Upper lobe of right lung (tissue), 1 donor: Measurements from ENCODE around the gene STK32B. TPM values are rescaled to one million over a fixed set of nuclear protein-coding genes. Genes with fewer than 3 reads are reported as not detected.
"Not testable (repeated sequence)": the region's sequence is repeated elsewhere in the genome, so short reads cannot be mapped to it uniquely, and the experiment has no call there.

Experiments used
- ATAC-seq: fragments of 200-7000 bp; cut with Tn5 transposase; one replicate; pipeline ENCODE4 v1.9.1; 2020; ENCODE audit warnings: mild to moderate bottlenecking, moderate library complexity
- DNase-seq: peaks from one replicate; pipeline ENCODE4 v3.0.0-alpha.2; 2020
- H3K27ac ChIP-seq: fragments of 200-600 bp; one replicate; pipeline ENCODE4 v1.8.0; 2022
- H3K27me3 ChIP-seq: fragments of 200-600 bp; one replicate; pipeline ENCODE4 v1.8.0; 2022; ENCODE audit warnings: mild to moderate bottlenecking
- H3K36me3 ChIP-seq: fragments of 200-600 bp; one replicate; pipeline ENCODE4 v1.8.0; 2022
- H3K4me1 ChIP-seq: fragments of 200-600 bp; one replicate; pipeline ENCODE4 v1.8.0; 2022
- H3K4me3 ChIP-seq: fragments of 200-600 bp; one replicate; pipeline ENCODE4 v1.8.0; 2022; ENCODE audit warnings: mild to moderate bottlenecking
- H3K9me3 ChIP-seq: fragments of 200-600 bp; one replicate; pipeline ENCODE4 v1.8.0; 2022
- intact Hi-C: fragments of 100-400 bp; cut with DNase I; formaldehyde crosslinking; loops from one replicate; pipeline ENCODE4 v1.11.0; 2022
- total RNA-seq: library from RNA; stranded (reverse); fragmentation: NEBNext Ultra II Directional; extraction: Animal tissue kit (Norgen Biotek cat#: 25700); gene quantifications from one replicate; pipeline ENCODE4 v1.2.1, GENCODE V29; 2021
- TF ChIP-seq, protein P1 (sequence below): fragments of 200-600 bp; IDR thresholded peaks from one replicate; pipeline ENCODE4 v1.8.0; 2022; ENCODE audit warnings: antibody characterized with exemption
- donor health status: DM: no; HTN: yes; CAD: no; lungs with severe emphysema.

STK32B gene
- total RNA-seq, 1 donor from 2014 or later, result 2.8 TPM

DNA sequence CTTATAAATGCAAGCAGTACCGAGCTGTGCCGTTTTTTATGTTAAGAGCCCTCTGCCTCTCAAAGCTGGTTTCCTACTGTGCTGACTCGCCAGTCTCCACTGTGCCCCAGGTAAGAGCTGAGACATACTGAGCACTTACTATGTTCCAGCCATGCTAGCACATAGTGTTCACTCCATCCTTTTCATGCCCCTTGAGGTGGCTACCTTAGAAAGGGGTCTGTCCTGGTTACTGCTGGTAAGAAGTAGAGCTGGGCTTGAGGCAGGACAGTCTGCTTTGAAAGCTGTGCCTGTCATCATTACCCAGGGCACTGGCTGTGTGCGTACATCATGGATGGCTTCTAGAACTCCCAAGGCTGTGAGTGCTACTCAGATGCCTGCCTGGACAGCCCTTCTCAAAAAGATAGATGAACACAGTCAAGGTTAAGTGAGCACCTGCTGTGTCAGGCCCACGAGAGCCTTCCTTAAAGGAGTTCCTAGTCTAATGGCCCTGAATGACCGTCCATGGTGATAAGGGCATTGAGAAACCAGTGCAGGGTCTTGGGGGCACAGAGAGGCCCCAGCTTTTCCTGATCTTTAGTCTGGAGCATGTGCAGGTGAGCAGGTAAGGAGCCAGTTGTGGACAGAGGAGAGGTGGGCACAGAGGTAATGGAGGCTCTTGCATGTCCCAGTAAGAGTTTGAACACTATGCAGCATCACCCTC lies 1.6 kb downstream of the STK32B start:
- no peak for ATAC-seq
- no peak for DNase-seq
- no peak overlapping the region for H3K4me3 ChIP-seq
- H3K27me3 ChIP-seq, result no peaks in the 10 kb centered on the region
- H3K4me1 ChIP-seq, result peaks cover 16% of the 10 kb centered on the region
- TF ChIP-seq, protein P1, sequence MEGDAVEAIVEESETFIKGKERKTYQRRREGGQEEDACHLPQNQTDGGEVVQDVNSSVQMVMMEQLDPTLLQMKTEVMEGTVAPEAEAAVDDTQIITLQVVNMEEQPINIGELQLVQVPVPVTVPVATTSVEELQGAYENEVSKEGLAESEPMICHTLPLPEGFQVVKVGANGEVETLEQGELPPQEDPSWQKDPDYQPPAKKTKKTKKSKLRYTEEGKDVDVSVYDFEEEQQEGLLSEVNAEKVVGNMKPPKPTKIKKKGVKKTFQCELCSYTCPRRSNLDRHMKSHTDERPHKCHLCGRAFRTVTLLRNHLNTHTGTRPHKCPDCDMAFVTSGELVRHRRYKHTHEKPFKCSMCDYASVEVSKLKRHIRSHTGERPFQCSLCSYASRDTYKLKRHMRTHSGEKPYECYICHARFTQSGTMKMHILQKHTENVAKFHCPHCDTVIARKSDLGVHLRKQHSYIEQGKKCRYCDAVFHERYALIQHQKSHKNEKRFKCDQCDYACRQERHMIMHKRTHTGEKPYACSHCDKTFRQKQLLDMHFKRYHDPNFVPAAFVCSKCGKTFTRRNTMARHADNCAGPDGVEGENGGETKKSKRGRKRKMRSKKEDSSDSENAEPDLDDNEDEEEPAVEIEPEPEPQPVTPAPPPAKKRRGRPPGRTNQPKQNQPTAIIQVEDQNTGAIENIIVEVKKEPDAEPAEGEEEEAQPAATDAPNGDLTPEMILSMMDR, result no peak
- intact Hi-C loops, result no loop called here
- no peaks in the 10 kb centered on the region for H3K9me3 ChIP-seq
- H3K27ac ChIP-seq, result no peak overlapping the region
- no peaks in the 10 kb centered on the region for H3K36me3 ChIP-seq

DNA sequence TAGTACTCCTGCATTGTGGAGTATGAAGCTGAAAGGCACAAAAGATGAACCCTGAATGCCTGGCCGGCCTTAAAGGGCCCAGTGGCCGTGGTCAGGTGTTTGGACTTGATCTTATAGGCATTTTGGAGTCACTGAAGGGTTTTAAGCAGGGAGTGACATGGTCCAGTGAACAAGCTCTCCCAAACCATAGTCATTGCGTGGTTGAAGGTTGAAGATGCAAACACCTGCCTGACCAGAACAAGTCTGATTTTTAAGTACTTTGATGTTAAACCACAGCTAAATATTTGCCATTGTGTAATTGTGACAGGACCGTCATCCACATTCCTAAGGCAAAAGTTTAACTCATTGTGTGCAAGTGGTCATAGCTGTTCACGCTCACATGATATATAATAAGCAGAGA lies 3.3 kb downstream of the STK32B start:
- DNase-seq (no peak), ATAC-seq (no peak)
- no peaks in the 10 kb centered on the region for H3K9me3 ChIP-seq
- H3K27ac ChIP-seq, result no peak overlapping the region
- H3K4me3 ChIP-seq, result no peak overlapping the region
- H3K36me3 ChIP-seq, result no peaks in the 10 kb centered on the region
- intact Hi-C loops, result no loop called here
- TF ChIP-seq, protein P1, result no peak
- peaks cover 16% of the 10 kb centered on the region for H3K4me1 ChIP-seq
- no peaks in the 10 kb centered on the region for H3K27me3 ChIP-seq

DNA sequence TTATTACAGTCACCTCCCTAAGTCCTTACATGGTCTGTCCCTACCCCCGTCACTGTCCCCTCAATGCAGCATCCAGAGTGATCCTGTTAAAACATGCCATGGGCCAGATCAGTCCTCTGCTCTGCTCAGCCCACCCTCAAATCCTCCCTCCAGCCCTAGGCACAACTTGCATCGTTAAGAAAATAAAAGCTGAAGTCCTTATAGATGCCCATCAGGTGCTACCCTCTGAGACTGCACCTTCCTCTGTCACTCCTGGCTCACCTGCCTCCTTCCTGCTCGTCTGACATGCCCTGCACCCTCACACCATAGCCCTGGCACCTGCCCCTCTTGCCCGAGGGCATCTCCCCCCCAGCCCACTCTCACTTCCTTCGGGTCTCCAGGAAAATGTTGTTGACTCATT lies 4.1 kb downstream of the STK32B start:
- ATAC-seq, result no peak
- Histone ChIP-seq H3K4me1 (peaks cover 14% of the 10 kb centered on the region), H3K36me3 (no peaks in the 10 kb centered on the region), H3K27ac (no peak overlapping the region), H3K4me3 (no peak overlapping the region), H3K9me3 (no peaks in the 10 kb centered on the region), H3K27me3 (no peaks in the 10 kb centered on the region)
- TF ChIP-seq, protein P1, result no peak
- intact Hi-C loops, result no loop called here
- DNase-seq, result no peak

DNA sequence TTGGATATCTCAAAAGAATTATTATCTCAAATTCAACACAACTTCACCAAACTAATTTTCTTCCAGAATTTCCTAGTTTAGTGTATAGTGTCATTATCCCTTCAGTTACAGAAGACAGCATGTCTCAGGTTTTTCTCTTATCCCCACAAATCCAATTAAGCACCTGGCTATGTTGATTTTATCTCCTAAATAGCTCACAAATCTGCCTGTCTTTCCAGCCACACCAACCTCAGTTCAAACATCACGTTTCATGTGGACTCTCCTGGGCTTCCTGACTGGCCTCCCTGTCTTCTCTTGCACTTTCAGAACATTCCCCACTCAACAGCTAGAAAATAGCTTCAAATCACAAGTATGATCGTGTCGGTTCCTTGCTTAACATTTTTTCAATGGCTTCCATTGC lies 14.8 kb downstream of the STK32B start:
- DNase-seq, result no peak
- Histone ChIP-seq H3K36me3 (no peaks in the 10 kb centered on the region), H3K27ac (no peak overlapping the region), H3K27me3 (no peaks in the 10 kb centered on the region), H3K4me1 (no peaks in the 10 kb centered on the region), H3K9me3 (no peaks in the 10 kb centered on the region), H3K4me3 (no peak overlapping the region)
- intact Hi-C loops, result no loop called here
- TF ChIP-seq, protein P1, result no peak
- ATAC-seq, result no peak

DNA sequence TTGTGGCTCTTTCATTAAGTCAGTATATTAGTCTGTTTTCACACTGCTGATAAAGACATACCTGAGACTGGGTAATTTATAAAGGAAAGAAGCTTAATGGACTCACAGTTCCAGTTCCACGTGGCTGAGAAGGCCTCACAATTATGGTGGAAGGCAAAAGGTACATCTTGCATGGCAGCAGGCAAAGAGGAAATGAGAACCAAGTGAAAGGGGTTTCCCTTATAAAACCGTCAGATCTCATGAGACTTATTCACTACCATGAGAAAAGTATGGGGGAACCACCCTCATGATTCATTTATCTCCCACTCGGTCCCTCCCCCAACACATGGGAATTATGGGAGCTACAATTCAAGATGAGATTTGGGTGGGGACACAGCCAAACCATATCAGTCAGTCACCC lies 15.7 kb downstream of the STK32B start:
- H3K4me1 ChIP-seq, intact Hi-C loops, H3K4me3 ChIP-seq, H3K9me3 ChIP-seq, H3K27me3 ChIP-seq, DNase-seq, H3K36me3 ChIP-seq, ATAC-seq, H3K27ac ChIP-seq: not testable (repeated sequence)

DNA sequence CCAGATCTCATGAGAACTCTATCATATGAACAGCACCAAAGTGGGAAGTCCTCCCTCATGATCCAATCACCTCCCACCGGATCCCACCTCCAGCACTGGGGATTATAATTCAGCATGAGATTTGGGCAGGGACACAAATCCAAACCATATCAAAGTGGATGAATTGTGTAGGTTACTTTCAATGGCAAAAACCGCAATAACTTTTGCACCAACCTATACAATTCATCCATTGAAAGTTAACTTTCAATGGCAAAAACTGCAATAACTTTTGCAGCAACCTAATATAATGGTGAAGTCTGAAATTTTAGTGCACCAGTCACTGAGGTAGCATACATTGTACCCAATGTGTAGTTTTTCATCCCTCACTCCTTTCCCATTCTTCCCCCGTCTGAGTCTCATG lies 16.6 kb downstream of the STK32B start:
- H3K4me1 ChIP-seq, result no peaks in the 10 kb centered on the region
- H3K4me3 ChIP-seq, result no peak overlapping the region
- H3K27ac ChIP-seq, result no peak overlapping the region
- H3K27me3 ChIP-seq, result no peaks in the 10 kb centered on the region
- ATAC-seq, result no peak
- TF ChIP-seq, protein P1, result no peak
- no peaks in the 10 kb centered on the region for H3K36me3 ChIP-seq
- intact Hi-C loops, result no loop called here
- DNase-seq, result no peak
- H3K9me3 ChIP-seq, result no peaks in the 10 kb centered on the region
